Stimulated activated CD4-positive, alpha-beta T cell treated with anti-CD3 and anti-CD28 coated beads, Interleukin-15, amount 100 ng/mL, for 24 hours (primary cell): ENCODE results near the gene XYLT1.
A peak's percentile ranks its signal among the peaks of the same experiment; 100 is the strongest.

Source experiments
- DNase-seq: peaks from one replicate; pipeline ENCODE4 v3.0.0-alpha.2; 2020

Gene XYLT1

DNA sequence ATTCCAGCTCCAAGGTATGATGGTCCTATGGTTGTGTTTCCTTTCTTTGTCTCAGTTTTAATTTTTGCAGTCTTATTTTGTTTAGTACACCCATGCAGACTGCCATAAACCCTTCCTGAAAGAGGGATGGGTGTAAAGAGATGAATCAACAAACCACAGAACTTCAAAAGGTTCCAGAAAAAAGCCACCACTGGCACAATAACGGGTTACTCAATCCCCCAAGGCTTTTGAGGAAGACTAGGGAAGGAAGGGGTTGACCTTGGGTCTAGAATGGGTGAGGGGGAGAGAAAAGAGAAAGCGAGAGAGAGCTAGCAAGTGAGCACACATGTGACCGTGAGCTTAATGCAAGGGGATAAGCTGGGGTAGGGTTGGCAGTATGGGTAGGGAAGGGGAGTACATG lies 168.1 kb downstream of the XYLT1 start:
- no peak for DNase-seq

- no peak for DNase-seq
Measured at GRCh38 chr16:17302214-17302613, 168.5 kb downstream of the XYLT1 start.

DNA sequence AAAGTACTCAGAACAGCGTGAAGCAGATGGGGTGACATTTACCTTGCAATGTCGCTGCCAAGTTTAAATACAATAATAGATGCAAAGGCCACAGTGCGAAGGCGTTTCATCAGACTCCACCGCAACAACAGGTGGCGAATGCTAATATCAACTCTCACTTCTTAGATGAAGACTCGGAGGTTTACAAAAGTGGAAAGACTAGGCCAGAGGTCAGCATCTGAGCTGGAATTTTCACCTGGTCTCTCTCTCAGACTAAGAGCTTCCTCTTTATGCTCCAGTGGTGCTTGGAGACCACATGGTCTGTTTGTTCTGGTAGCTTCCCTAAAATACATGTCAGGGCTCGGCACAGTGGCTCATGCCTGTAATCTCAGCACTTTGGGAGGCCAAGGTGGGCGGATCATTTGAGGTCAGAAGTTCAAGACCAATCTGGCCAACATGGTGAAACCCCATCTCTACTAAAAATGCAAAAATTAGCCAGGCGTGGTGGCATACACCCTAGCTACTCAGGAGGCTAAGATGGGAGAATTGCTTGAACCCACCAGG lies 169.1 kb downstream of the XYLT1 start:
- DNase-seq: no peak

DNA sequence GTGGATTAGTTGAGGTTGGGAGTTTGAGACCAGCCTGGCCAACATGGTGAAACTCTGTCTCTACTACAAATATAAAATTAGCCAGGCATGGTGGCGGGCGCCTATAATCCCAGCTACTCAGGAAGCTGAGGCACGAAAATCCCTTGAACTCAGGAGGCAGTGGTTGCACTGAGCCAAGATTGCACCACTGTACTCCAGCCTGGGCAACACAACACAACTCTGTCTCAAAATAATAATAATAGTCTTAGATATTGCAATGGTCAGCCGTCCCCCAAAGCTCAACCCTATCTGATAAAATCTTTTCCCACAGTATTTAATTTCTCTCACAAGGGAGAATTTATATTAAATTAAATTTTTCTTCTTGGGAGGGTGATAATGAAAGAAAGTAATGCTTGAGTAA lies 169.6 kb downstream of the XYLT1 start:
- no peak for DNase-seq

GRCh38 chr16:17299790-17300189 lies 171.0 kb downstream of the XYLT1 start:
- DNase-seq: no peak

GRCh38 chr16:17298238-17298637 lies 172.5 kb downstream of the XYLT1 start:
- DNase-seq: no peak

DNA sequence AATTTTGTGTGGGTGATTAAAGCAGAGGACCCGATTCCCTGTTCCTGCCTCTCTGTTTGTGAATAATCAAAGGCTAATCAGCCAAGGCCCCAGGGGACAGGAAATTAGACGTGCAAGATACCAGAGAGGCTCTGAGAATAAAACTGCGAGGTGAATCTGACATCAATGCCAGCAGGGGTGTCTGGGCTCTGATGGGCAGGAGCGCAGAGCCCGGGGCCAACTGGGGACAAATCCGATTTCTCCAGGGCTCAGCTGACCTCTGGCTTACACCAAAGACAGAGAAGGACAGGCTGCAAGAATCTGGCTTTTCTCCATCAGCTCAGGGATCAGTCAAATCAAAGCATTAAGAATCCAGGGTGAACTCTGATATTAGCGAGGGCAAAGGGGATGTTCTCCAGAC lies 174.3 kb downstream of the XYLT1 start:
- DNase-seq: no peak

DNA sequence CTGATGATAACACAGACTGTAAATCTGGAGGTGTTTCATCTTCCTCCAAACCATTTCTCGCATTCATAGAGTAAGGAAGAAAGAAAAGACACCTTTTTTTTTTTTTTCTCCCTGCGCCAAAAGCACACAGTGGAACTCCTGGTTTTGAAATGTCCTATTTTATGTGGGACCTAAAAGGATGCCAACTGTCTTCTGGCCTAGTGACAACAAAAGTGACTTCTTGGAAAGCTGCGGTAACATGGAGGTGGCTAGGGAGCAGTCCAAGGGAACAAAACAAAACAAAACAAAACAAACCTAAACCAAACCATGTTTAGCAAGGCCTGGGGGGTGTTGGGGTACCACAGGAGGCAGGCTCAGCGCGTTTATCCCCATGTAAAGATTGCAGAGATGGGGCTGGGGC lies 174.8 kb downstream of the XYLT1 start:
- DNase-seq: no peak

DNA sequence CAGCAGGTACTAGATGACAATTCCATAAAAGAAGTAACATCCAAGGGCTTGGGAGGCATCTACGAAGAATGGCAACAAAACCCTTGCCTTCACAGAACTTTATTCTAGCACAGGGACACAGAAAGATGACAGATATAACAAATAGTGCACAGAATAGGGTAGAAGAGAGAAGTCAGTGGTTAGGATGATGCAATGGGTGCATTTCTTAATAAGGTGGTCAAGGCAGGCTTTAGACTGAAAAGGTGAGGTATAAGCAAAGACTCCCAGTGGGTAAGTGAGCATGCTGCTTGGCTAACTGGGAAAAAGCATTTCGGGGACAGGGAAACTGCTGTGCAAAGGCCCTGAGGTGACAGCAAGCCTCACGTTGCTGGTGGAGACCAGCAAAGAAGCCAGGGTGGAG lies 175.9 kb downstream of the XYLT1 start:
- no peak for DNase-seq

GRCh38 chr16:17293813-17294558 lies 176.8 kb downstream of the XYLT1 start:
- DNase-seq: no peak

- no peak for DNase-seq
Measured at GRCh38 chr16:17291289-17291688, 179.5 kb downstream of the XYLT1 start.

- no peak for DNase-seq
Measured at GRCh38 chr16:17289674-17290635, 180.8 kb downstream of the XYLT1 start.

GRCh38 chr16:17289050-17289449 lies 181.7 kb downstream of the XYLT1 start:
- no peak for DNase-seq

GRCh38 chr16:17287166-17287800 lies 183.5 kb downstream of the XYLT1 start:
- no peak for DNase-seq

GRCh38 chr16:17286443-17286842 lies 184.3 kb downstream of the XYLT1 start:
- DNase-seq: no peak

- DNase-seq: no peak
Measured at GRCh38 chr16:17283016-17283415, 187.7 kb downstream of the XYLT1 start.

DNA sequence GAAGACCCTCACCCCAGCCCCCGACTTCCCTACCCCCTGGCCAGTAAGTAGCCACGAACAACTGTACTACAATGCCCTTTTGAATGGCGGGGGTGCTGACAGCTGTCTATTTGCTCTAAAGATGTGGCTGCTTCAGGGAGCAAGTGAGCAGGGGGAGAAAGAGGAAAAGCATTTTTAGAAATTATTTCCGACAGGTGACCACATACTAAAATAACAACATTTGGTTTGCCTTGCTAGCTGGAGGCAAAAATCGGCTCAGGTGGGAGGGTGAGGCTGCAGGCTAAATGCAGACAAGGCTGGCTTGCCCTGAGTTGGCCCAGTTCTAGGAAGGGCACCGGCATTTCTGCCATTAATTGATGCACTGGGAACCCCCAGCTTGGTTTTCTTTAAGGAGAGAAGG lies 188.5 kb downstream of the XYLT1 start:
- no peak for DNase-seq

DNA sequence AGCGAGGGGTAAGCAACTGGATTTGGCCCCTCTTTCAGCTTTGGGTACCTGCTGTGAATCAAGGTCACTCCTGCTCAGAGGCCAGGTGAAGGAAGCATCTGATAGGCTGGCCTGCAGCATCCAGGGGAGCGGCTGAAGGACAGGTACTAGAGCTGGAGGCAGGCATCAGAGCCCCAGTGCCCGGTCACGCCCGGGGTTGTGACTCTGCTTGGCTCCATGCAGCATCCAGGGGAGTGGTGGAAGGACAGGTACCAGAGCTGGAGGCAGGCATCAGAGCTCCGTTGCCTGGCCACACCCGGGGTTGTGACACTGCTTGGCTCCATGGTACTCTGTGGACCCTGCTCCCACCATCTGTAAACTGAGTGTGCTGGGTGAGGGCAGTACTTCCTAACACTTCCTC lies 189.7 kb downstream of the XYLT1 start:
- no peak for DNase-seq

GRCh38 chr16:17278988-17279387 lies 191.8 kb downstream of the XYLT1 start:
- DNase-seq: no peak

GRCh38 chr16:17277981-17278381 lies 192.8 kb downstream of the XYLT1 start:
- DNase-seq: peak; percentile 23

- DNase-seq: no peak
Measured at GRCh38 chr16:17276610-17277009, 194.2 kb downstream of the XYLT1 start.

DNA sequence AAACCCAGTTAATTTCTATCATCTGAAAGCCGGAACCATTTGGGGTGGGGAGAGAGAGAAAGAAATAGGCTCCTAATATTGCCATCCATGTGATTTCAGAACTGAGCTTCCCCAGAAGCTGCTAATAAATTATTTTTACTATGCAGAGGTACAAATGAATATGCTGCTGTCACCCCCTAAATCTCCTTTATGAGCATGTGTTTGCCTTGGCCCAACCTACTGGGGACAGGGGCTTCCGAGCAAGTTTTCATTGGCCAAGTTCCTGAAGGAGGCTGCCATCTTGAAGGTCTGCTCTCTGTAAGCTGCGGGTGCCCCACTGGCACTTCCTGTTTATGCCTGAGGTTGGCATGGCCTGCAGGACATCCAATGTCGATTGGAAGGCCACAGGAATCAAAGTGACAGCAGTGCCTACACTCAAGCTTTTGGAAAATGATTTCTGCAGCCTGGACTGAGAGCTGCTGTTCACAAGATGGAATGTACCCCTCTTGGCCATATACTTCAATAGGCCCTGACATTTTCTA lies 194.7 kb downstream of the XYLT1 start:
- DNase-seq: no peak
